GM19025 (cell line): ENCODE measurements around the gene SORCS2.

Experiments used
- ATAC-seq: cut with Tn5 transposase; IDR thresholded peaks from one replicate; pipeline ENCODE4 v1.9.1; 2021; ENCODE audit warnings: mild to moderate bottlenecking, low read depth, moderate library complexity; ENCODE audit not compliant: unreplicated experiment

Gene SORCS2

GRCh38 chr4:7192252-7193029, at the start of gene SORCS2:
Gene SORCS2 (plus strand): TSS chr4:7192538.
- ATAC-seq = no peak

- no peak for ATAC-seq
Measured at GRCh38 chr4:7144374-7145290, 47.7 kb upstream of the SORCS2 start.

- ATAC-seq = no peak
Measured at GRCh38 chr4:7145291-7145934, 46.9 kb upstream of the SORCS2 start.

GRCh38 chr4:7146059-7146785, 46.1 kb upstream of the SORCS2 start:
- no peak for ATAC-seq

GRCh38 chr4:7146786-7147115, 45.6 kb upstream of the SORCS2 start:
- no peak for ATAC-seq

GRCh38 chr4:7147261-7147660, 45.1 kb upstream of the SORCS2 start:
- ATAC-seq = no peak

GRCh38 chr4:7147661-7148310, 44.6 kb upstream of the SORCS2 start:
- ATAC-seq = no peak

- ATAC-seq = no peak
Measured at GRCh38 chr4:7148337-7148736, 44.0 kb upstream of the SORCS2 start.

GRCh38 chr4:7150036-7150635, 42.2 kb upstream of the SORCS2 start:
- no peak for ATAC-seq

GRCh38 chr4:7151668-7152227, 40.6 kb upstream of the SORCS2 start:
- no peak for ATAC-seq

GRCh38 chr4:7153711-7154110, 38.6 kb upstream of the SORCS2 start:
- no peak for ATAC-seq

- ATAC-seq = no peak
Measured at GRCh38 chr4:7154351-7154981, 37.9 kb upstream of the SORCS2 start.

GRCh38 chr4:7155590-7156071, 36.7 kb upstream of the SORCS2 start:
- no peak for ATAC-seq

GRCh38 chr4:7156328-7156727, 36.0 kb upstream of the SORCS2 start:
- no peak for ATAC-seq

GRCh38 chr4:7156761-7157488, 35.4 kb upstream of the SORCS2 start:
- no peak for ATAC-seq

GRCh38 chr4:7157666-7158065, 34.7 kb upstream of the SORCS2 start:
- ATAC-seq = no peak

- ATAC-seq = no peak
Measured at GRCh38 chr4:7158081-7158750, 34.1 kb upstream of the SORCS2 start.

- ATAC-seq = no peak
Measured at GRCh38 chr4:7158991-7159390, 33.3 kb upstream of the SORCS2 start.
